Measurements from ENCODE around the gene VPS72.

GRCh38 chr1:151193304-151193703 lies 3.3 kb upstream of the VPS72 start:
- TF ChIP-seq POLR2A (IDR thresholded peaks at IDR 0.05), result no peak
- TF ChIP-seq, protein P1, sequence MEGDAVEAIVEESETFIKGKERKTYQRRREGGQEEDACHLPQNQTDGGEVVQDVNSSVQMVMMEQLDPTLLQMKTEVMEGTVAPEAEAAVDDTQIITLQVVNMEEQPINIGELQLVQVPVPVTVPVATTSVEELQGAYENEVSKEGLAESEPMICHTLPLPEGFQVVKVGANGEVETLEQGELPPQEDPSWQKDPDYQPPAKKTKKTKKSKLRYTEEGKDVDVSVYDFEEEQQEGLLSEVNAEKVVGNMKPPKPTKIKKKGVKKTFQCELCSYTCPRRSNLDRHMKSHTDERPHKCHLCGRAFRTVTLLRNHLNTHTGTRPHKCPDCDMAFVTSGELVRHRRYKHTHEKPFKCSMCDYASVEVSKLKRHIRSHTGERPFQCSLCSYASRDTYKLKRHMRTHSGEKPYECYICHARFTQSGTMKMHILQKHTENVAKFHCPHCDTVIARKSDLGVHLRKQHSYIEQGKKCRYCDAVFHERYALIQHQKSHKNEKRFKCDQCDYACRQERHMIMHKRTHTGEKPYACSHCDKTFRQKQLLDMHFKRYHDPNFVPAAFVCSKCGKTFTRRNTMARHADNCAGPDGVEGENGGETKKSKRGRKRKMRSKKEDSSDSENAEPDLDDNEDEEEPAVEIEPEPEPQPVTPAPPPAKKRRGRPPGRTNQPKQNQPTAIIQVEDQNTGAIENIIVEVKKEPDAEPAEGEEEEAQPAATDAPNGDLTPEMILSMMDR (IDR thresholded peaks at IDR 0.05), result no peak
- TF ChIP-seq EP300 (IDR thresholded peaks at IDR 0.05; ENCODE audit: low read depth), result no peak
- TF ChIP-seq POLR2AphosphoS5 (IDR thresholded peaks at IDR 0.05), result no peak
